ENCODE data around the gene RBPJ. TPM values are rescaled to one million over a fixed set of nuclear protein-coding genes. Genes with fewer than 3 reads are reported as not detected.

The RBPJ gene
- total RNA-seq, 3 donors from 2014 or later = 164 to 194 (median 182) TPM

- H3K9me3 Mint-ChIP-seq = no peaks in the 10 kb centered on the region
- peaks cover 27% of the 10 kb centered on the region for H3K4me1 Mint-ChIP-seq (ENCODE audit: low read depth)
- no peaks in the 10 kb centered on the region for H3K27me3 Mint-ChIP-seq (ENCODE audit: low read depth)
- DNase-seq = no peak
- no peak overlapping the region for H3K4me3 Mint-ChIP-seq
- no peak for ATAC-seq
- peaks cover 20% of the 10 kb centered on the region for H3K36me3 Mint-ChIP-seq (ENCODE audit: insufficient read depth)
Measured at GRCh38 chr4:26365537-26366150, 44.8 kb downstream of the RBPJ start.

GRCh38 chr4:26367811-26368210 lies 47.0 kb downstream of the RBPJ start:
- Mint-ChIP-seq H3K36me3 (ENCODE audit: insufficient read depth) (peaks cover 23% of the 10 kb centered on the region), H3K27me3 (ENCODE audit: low read depth) (no peaks in the 10 kb centered on the region), H3K4me3 (no peak overlapping the region), H3K9me3 (no peaks in the 10 kb centered on the region), H3K4me1 (ENCODE audit: low read depth) (peaks cover 24% of the 10 kb centered on the region)
- DNase-seq (no peak), ATAC-seq (no peak)

GRCh38 chr4:26368685-26369084 lies 47.9 kb downstream of the RBPJ start:
- ATAC-seq = no peak
- Mint-ChIP-seq H3K4me1 (ENCODE audit: low read depth) (peaks cover 32% of the 10 kb centered on the region), H3K27me3 (ENCODE audit: low read depth) (no peaks in the 10 kb centered on the region), H3K36me3 (ENCODE audit: insufficient read depth) (peaks cover 23% of the 10 kb centered on the region), H3K9me3 (no peaks in the 10 kb centered on the region), H3K4me3 (no peak overlapping the region)
- no peak for DNase-seq

GRCh38 chr4:26369132-26369531 lies 48.3 kb downstream of the RBPJ start:
- DNase-seq (no peak), ATAC-seq (no peak)
- Mint-ChIP-seq H3K36me3 (ENCODE audit: insufficient read depth) (peaks cover 23% of the 10 kb centered on the region), H3K4me3 (no peak overlapping the region), H3K27me3 (ENCODE audit: low read depth) (no peaks in the 10 kb centered on the region), H3K4me1 (ENCODE audit: low read depth) (peaks cover 35% of the 10 kb centered on the region), H3K9me3 (no peaks in the 10 kb centered on the region)

- DNase-seq (no peak), ATAC-seq (no peak)
- Mint-ChIP-seq H3K4me3 (no peak overlapping the region), H3K36me3 (ENCODE audit: insufficient read depth) (peaks cover 23% of the 10 kb centered on the region), H3K27me3 (ENCODE audit: low read depth) (no peaks in the 10 kb centered on the region), H3K4me1 (ENCODE audit: low read depth) (peaks cover 38% of the 10 kb centered on the region), H3K9me3 (no peaks in the 10 kb centered on the region)
Measured at GRCh38 chr4:26369581-26369980, 48.8 kb downstream of the RBPJ start.

GRCh38 chr4:26372076-26372475 lies 51.3 kb downstream of the RBPJ start:
- H3K4me3 Mint-ChIP-seq = no peak overlapping the region
- peaks cover 49% of the 10 kb centered on the region for H3K4me1 Mint-ChIP-seq (ENCODE audit: low read depth)
- H3K9me3 Mint-ChIP-seq = no peaks in the 10 kb centered on the region
- peaks cover 28% of the 10 kb centered on the region for H3K36me3 Mint-ChIP-seq (ENCODE audit: insufficient read depth)
- ATAC-seq = no peak
- peaks cover 3% of the 10 kb centered on the region for H3K27me3 Mint-ChIP-seq (ENCODE audit: low read depth)
- no peak for DNase-seq

- peak overlapping the region; percentile 9 for H3K4me3 Mint-ChIP-seq
- ATAC-seq (peak; percentile 86 to 87), DNase-seq (peak; percentile 10)
- no peaks in the 10 kb centered on the region for H3K9me3 Mint-ChIP-seq
- H3K4me1 Mint-ChIP-seq (ENCODE audit: low read depth) = peaks cover 55% of the 10 kb centered on the region
- peaks cover 3% of the 10 kb centered on the region for H3K27me3 Mint-ChIP-seq (ENCODE audit: low read depth)
- H3K36me3 Mint-ChIP-seq (ENCODE audit: insufficient read depth) = peaks cover 29% of the 10 kb centered on the region
Measured at GRCh38 chr4:26372525-26373172, 51.8 kb downstream of the RBPJ start.

GRCh38 chr4:26375551-26375950 lies 54.7 kb downstream of the RBPJ start:
- peaks cover 62% of the 10 kb centered on the region for H3K4me1 Mint-ChIP-seq (ENCODE audit: low read depth)
- H3K9me3 Mint-ChIP-seq = no peaks in the 10 kb centered on the region
- DNase-seq (no peak), ATAC-seq (no peak)
- H3K27me3 Mint-ChIP-seq (ENCODE audit: low read depth) = peaks cover 3% of the 10 kb centered on the region
- H3K4me3 Mint-ChIP-seq = no peak overlapping the region
- peaks cover 18% of the 10 kb centered on the region for H3K36me3 Mint-ChIP-seq (ENCODE audit: insufficient read depth)

GRCh38 chr4:26377328-26378311 lies 56.8 kb downstream of the RBPJ start:
- H3K27me3 Mint-ChIP-seq (ENCODE audit: low read depth) = peaks cover 3% of the 10 kb centered on the region
- no peak overlapping the region for H3K4me3 Mint-ChIP-seq
- no peaks in the 10 kb centered on the region for H3K9me3 Mint-ChIP-seq
- DNase-seq (no peak), ATAC-seq (no peak)
- H3K36me3 Mint-ChIP-seq (ENCODE audit: insufficient read depth) = peaks cover 16% of the 10 kb centered on the region
- H3K4me1 Mint-ChIP-seq (ENCODE audit: low read depth) = peaks cover 53% of the 10 kb centered on the region

GRCh38 chr4:26379837-26380236 lies 59.0 kb downstream of the RBPJ start:
- Mint-ChIP-seq H3K27me3 (ENCODE audit: low read depth) (peaks cover 3% of the 10 kb centered on the region), H3K4me1 (ENCODE audit: low read depth) (peaks cover 43% of the 10 kb centered on the region), H3K36me3 (ENCODE audit: insufficient read depth) (peaks cover 16% of the 10 kb centered on the region), H3K4me3 (no peak overlapping the region), H3K9me3 (no peaks in the 10 kb centered on the region)
- ATAC-seq (no peak), DNase-seq (no peak)

- no peak for DNase-seq
- H3K4me3 Mint-ChIP-seq = no peak overlapping the region
- peaks cover 45% of the 10 kb centered on the region for H3K4me1 Mint-ChIP-seq (ENCODE audit: low read depth)
- peaks cover 18% of the 10 kb centered on the region for H3K36me3 Mint-ChIP-seq (ENCODE audit: insufficient read depth)
- no peaks in the 10 kb centered on the region for H3K9me3 Mint-ChIP-seq
- H3K27me3 Mint-ChIP-seq (ENCODE audit: low read depth) = peaks cover 3% of the 10 kb centered on the region
- ATAC-seq = no peak
Measured at GRCh38 chr4:26380740-26381139, 59.9 kb downstream of the RBPJ start.

- Mint-ChIP-seq H3K4me3 (no peak overlapping the region), H3K4me1 (ENCODE audit: low read depth) (peaks cover 18% of the 10 kb centered on the region), H3K36me3 (ENCODE audit: insufficient read depth) (peaks cover 29% of the 10 kb centered on the region), H3K27me3 (ENCODE audit: low read depth) (no peaks in the 10 kb centered on the region), H3K9me3 (no peaks in the 10 kb centered on the region)
- ATAC-seq = no peak
- DNase-seq = no peak
Measured at GRCh38 chr4:26384380-26385057, 63.7 kb downstream of the RBPJ start.

- Mint-ChIP-seq H3K4me1 (ENCODE audit: low read depth) (peaks cover 18% of the 10 kb centered on the region), H3K27me3 (ENCODE audit: low read depth) (no peaks in the 10 kb centered on the region), H3K4me3 (no peak overlapping the region), H3K36me3 (ENCODE audit: insufficient read depth) (peaks cover 39% of the 10 kb centered on the region), H3K9me3 (no peaks in the 10 kb centered on the region)
- ATAC-seq (no peak), DNase-seq (no peak)
Measured at GRCh38 chr4:26385690-26386089, 64.9 kb downstream of the RBPJ start.

GRCh38 chr4:26386386-26386785 lies 65.6 kb downstream of the RBPJ start:
- no peak overlapping the region for H3K4me3 Mint-ChIP-seq

More at GRCh38 chr4:26386386-26386785, 65.6 kb downstream of the RBPJ start:
- Mint-ChIP-seq H3K4me1 (ENCODE audit: low read depth) (peaks cover 17% of the 10 kb centered on the region), H3K9me3 (no peaks in the 10 kb centered on the region), H3K36me3 (ENCODE audit: insufficient read depth) (peaks cover 43% of the 10 kb centered on the region), H3K27me3 (ENCODE audit: low read depth) (no peaks in the 10 kb centered on the region)
- no peak for ATAC-seq
- DNase-seq = no peak

Measured in activated T-cell treated with anti-CD3 and anti-CD28 coated beads, Interleukin-2, amount 50 U/mL, for 4 hours (primary cell).